SK-N-MC (cell line): ENCODE results near the gene DCP2.

Experiments used
- EZH2 ChIP-seq: fragments of 200-600 bp; sonication (generic); IDR thresholded peaks from one replicate; pipeline ENCODE4 v1.6.1; 2017; ENCODE audit warnings: antibody characterized with exemption
- POLR2AphosphoS5 ChIP-seq: IDR thresholded peaks from 2 replicates; pipeline ENCODE4 v1.6.1; 2012; ENCODE audit warnings: mild to moderate bottlenecking, low read depth, low read length, borderline replicate concordance

- TF ChIP-seq POLR2AphosphoS5, result no peak
- TF ChIP-seq EZH2, result no peak
Observed at GRCh38 chr5:113038136-113038535, 61.5 kb downstream of the DCP2 start.
